ENCODE results near the gene ECHS1. TPM values are rescaled to one million over a fixed set of nuclear protein-coding genes. Genes with fewer than 3 reads are reported as not detected.

ECHS1 gene
- total RNA-seq, 1 experiment from 2014 or later, result 58.0 TPM

- Histone ChIP-seq H3K9me3 (ENCODE audit: control insufficient read depth in 1 of 2, insufficient read depth in 1 of 2, low read depth in 1 of 2, low read length in 2 of 2) (no peaks in the 10 kb centered on the region), H3K79me2 (ENCODE audit: insufficient read depth, low read length) (no peaks in the 10 kb centered on the region), H3K27ac (ENCODE audit: low read depth, low read length) (no peak overlapping the region), H3K9me2 (ENCODE audit: insufficient read depth) (no peaks in the 10 kb centered on the region), H3K4me3 (replicated peaks in 1 of 2; ENCODE audit: low read depth in 1 of 2, low read length in 2 of 2) (no peak overlapping the region), H3K4me2 (ENCODE audit: low read length) (no peak overlapping the region), H3K27me3 (ENCODE audit: insufficient read depth, low read length) (no peaks in the 10 kb centered on the region), H3K36me3 (ENCODE audit: control insufficient read depth in 1 of 2, insufficient read depth in 2 of 2, low read length in 2 of 2) (no peaks in the 10 kb centered on the region), H2AFZ (ENCODE audit: low read depth, low read length, poor library complexity, severe bottlenecking) (no peak overlapping the region), H4K20me1 (ENCODE audit: insufficient read depth) (no peaks in the 10 kb centered on the region), H3K4me1 (ENCODE audit: control insufficient read depth in 1 of 2, insufficient read depth in 2 of 2, low read length in 2 of 2) (peaks cover 3 to 20% of the 10 kb centered on the region in 2 experiments), H3K9ac (ENCODE audit: low read length) (no peak overlapping the region)
- POLR2A ChIA-PET, result no interaction called here
- DNase-seq (ENCODE audit: low read depth, low spot score) (no peak), ATAC-seq (no peak)
- RAD21 ChIA-PET (ENCODE audit: low non-redundant PET in 1 of 2, low total read pairs in 2 of 2, uncharacterized antibody in 2 of 2, unreplicated experiment in 2 of 2), result no interaction called here
- TF ChIP-seq SRF (IDR thresholded peaks at IDR 0.05; ENCODE audit: low read depth) (no peak), SIN3A (IDR thresholded peaks at IDR 0.05; ENCODE audit: low read depth) (no peak), CEBPB (IDR thresholded peaks at IDR 0.05; ENCODE audit: low read depth) (no peak), EZH2phosphoT487 (IDR thresholded peaks at IDR 0.05; ENCODE audit: borderline replicate concordance) (no peak)
- intact Hi-C loops (cut with micrococcal nuclease), result no loop called here
- CTCF ChIA-PET, result no interaction called here
- no TSS peak for BruUV-seq (replicated peaks)
Measured at GRCh38 chr10:133325440-133326222, 47.5 kb downstream of the ECHS1 start.

DNA sequence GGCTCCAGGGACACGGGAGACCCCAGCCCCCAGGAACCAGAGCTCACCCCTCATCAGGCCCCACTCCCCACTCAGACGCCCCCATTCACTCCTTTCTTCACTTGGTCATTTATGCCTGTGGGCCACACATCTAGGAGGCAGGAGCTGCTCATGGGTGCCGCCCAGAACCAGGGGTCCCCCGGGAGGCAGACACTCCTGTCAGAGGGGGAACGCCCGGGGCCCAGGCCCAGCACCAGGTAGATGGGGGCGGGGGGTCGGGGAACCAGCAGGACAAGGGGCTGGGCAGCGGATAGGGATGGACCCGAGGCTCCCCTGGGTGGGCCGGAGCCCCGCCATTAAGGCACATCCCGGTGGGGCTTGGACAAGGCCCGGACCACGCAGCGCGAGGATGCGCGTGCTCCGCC lies 48.3 kb downstream of the ECHS1 start:
- Histone ChIP-seq H3K4me3 (replicated peaks in 1 of 2; ENCODE audit: low read depth in 1 of 2, low read length in 2 of 2) (no peak overlapping the region), H3K79me2 (ENCODE audit: insufficient read depth, low read length) (no peaks in the 10 kb centered on the region), H3K9me3 (ENCODE audit: control insufficient read depth in 1 of 2, insufficient read depth in 1 of 2, low read depth in 1 of 2, low read length in 2 of 2) (no peaks in the 10 kb centered on the region), H3K4me2 (ENCODE audit: low read length) (no peak overlapping the region; the same call in 1 of the 2 replicates), H3K36me3 (ENCODE audit: control insufficient read depth in 1 of 2, insufficient read depth in 2 of 2, low read length in 2 of 2) (no peaks in the 10 kb centered on the region), H4K20me1 (ENCODE audit: insufficient read depth) (no peaks in the 10 kb centered on the region), H3K27ac (ENCODE audit: low read depth, low read length) (no peak overlapping the region), H3K9me2 (ENCODE audit: insufficient read depth) (no peaks in the 10 kb centered on the region), H3K9ac (ENCODE audit: low read length) (no peak overlapping the region), H2AFZ (ENCODE audit: low read depth, low read length, poor library complexity, severe bottlenecking) (no peak overlapping the region), H3K4me1 (ENCODE audit: control insufficient read depth in 1 of 2, insufficient read depth in 2 of 2, low read length in 2 of 2) (peaks cover 3 to 20% of the 10 kb centered on the region in 2 experiments), H3K27me3 (ENCODE audit: insufficient read depth, low read length) (no peaks in the 10 kb centered on the region)
- DNase-seq (ENCODE audit: low read depth, low spot score), result no peak
- ChIA-PET CTCF (no interaction called here), RAD21 (ENCODE audit: low non-redundant PET in 1 of 2, low total read pairs in 2 of 2, uncharacterized antibody in 2 of 2, unreplicated experiment in 2 of 2) (no interaction called here), POLR2A (interaction anchor here (0.6 kb wide), 1 partner anchor 358 kb away, joined by 5 read pairs; no protein-coding TSS in a partner anchor)
- BruUV-seq (replicated peaks), result no TSS peak
- ATAC-seq, result no peak
- intact Hi-C loops (cut with micrococcal nuclease), result no loop called here
- TF ChIP-seq YY1 (IDR thresholded peaks at IDR 0.05; ENCODE audit: extremely low read depth, insufficient replicate concordance, low read depth, low read length), result no peak
- no peak for TF ChIP-seq SIN3A (IDR thresholded peaks at IDR 0.05; ENCODE audit: low read depth)
- TF ChIP-seq POLR2A (IDR thresholded peaks at IDR 0.05; ENCODE audit: borderline replicate concordance, extremely low read depth, insufficient read depth, insufficient read length), result no peak
- no peak for TF ChIP-seq JUND (IDR thresholded peaks at IDR 0.05)
- TF ChIP-seq FOSL1 (IDR thresholded peaks at IDR 0.05; ENCODE audit: low read depth), result no peak
- TF ChIP-seq SRF (IDR thresholded peaks at IDR 0.05; ENCODE audit: low read depth), result no peak
- TF ChIP-seq, protein P1, sequence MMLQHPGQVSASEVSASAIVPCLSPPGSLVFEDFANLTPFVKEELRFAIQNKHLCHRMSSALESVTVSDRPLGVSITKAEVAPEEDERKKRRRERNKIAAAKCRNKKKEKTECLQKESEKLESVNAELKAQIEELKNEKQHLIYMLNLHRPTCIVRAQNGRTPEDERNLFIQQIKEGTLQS (IDR thresholded peaks at IDR 0.05), result no peak
- TF ChIP-seq, protein P2, sequence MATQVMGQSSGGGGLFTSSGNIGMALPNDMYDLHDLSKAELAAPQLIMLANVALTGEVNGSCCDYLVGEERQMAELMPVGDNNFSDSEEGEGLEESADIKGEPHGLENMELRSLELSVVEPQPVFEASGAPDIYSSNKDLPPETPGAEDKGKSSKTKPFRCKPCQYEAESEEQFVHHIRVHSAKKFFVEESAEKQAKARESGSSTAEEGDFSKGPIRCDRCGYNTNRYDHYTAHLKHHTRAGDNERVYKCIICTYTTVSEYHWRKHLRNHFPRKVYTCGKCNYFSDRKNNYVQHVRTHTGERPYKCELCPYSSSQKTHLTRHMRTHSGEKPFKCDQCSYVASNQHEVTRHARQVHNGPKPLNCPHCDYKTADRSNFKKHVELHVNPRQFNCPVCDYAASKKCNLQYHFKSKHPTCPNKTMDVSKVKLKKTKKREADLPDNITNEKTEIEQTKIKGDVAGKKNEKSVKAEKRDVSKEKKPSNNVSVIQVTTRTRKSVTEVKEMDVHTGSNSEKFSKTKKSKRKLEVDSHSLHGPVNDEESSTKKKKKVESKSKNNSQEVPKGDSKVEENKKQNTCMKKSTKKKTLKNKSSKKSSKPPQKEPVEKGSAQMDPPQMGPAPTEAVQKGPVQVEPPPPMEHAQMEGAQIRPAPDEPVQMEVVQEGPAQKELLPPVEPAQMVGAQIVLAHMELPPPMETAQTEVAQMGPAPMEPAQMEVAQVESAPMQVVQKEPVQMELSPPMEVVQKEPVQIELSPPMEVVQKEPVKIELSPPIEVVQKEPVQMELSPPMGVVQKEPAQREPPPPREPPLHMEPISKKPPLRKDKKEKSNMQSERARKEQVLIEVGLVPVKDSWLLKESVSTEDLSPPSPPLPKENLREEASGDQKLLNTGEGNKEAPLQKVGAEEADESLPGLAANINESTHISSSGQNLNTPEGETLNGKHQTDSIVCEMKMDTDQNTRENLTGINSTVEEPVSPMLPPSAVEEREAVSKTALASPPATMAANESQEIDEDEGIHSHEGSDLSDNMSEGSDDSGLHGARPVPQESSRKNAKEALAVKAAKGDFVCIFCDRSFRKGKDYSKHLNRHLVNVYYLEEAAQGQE (IDR thresholded peaks at IDR 0.05; ENCODE audit: low read depth), result no peak
- TF ChIP-seq CTCF (IDR thresholded peaks at IDR 0.05 in 2 of 3, conservative IDR thresholded peaks at IDR 0.05 in 1 of 3; ENCODE audit: borderline replicate concordance in 1 of 3, insufficient read depth in 1 of 3, low read depth in 2 of 3, low read length in 2 of 3), result no peak
- no peak for TF ChIP-seq TCF7L2 (IDR thresholded peaks at IDR 0.05; ENCODE audit: borderline replicate concordance, extremely low read depth, insufficient read depth, insufficient read length)
- no peak for TF ChIP-seq ELF1 (IDR thresholded peaks at IDR 0.05; ENCODE audit: borderline replicate concordance, low read depth)
- TF ChIP-seq EZH2phosphoT487 (IDR thresholded peaks at IDR 0.05; ENCODE audit: borderline replicate concordance), result no peak
- no peak for TF ChIP-seq POLR2AphosphoS5 (IDR thresholded peaks at IDR 0.05; ENCODE audit: low read depth, low read length)
- no peak for TF ChIP-seq ZFX (IDR thresholded peaks at IDR 0.05)
